ENCODE results near the gene PHKB.
"Not testable (repeated sequence)": the region's sequence is repeated elsewhere in the genome, so short reads cannot be mapped to it uniquely, and the experiment has no call there.

PHKB gene

DNA sequence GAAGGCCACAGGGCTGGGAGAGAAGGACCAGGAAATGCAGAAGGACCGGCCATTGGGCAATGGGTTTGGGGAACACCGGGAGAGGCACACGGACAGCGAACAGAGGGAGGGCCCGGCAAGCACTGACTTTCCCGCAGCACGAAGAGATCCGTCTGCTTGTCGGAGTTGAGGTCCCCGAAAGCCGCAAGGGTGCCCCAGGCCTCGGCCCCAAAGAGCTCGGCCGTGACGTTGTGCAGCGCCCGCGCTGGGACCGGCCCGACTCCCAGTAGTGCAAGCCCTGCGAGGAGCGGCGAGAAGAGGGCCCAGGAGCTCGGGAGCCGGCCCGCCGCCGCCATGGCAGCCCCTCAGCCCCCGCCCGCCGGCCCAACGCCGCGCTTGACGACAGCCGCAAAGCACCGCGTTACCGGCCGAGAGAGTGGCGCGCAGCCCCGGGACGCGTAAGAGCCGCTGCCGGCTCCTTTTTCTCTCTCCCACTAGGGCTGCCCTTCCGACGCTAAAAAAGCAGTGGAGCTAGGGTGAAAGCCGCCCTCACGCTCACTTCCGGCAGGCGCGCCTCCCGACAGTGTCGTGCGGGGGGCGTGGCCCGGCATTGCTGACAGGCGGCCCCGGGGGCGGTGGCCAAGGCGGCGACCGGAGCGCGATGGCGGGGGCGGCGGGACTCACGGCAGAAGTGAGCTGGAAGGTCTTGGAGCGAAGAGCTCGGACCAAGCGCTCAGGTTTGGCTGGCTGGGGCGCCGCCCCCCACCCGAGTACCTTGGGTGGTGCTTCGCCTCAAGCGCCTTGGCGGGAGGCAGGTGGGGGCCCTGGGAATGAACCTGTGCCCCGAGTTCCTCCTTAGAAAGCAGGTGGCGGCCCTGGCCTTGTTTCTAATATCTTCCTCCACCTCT, at the start of gene PHKB, which contains the start of gene ITFG1:
Gene PHKB, plus strand, starts transcription at position 621 of the 887 bp plus-strand sequence. Its CDS starts 20 bp downstream, at position 641.
Gene ITFG1, minus strand, starts transcription at position 353 of the 887 bp plus-strand sequence. Its CDS starts 18 bp downstream, at position 335.
- peak; percentile 94 for DNase-seq

DNA sequence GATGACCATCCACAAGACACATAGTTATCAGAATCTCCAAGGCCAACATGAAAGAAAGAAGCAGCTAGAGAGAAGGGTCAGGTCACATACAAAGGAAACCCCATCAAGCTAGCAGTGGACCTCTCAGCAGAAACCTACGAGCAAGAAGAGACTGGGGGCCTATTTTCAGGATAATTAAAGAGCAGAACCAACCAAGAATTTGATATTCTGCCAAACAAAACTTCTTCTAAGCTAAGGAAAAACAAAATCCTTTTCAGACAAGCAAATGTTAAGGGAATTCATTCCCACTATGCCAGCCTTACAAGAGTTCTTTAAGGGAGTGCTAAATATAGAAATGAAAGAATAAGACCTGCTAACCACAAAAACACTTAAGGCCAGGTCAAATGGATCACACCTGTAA, 48.1 kb upstream of the PHKB start:
- DNase-seq, result no peak

DNA sequence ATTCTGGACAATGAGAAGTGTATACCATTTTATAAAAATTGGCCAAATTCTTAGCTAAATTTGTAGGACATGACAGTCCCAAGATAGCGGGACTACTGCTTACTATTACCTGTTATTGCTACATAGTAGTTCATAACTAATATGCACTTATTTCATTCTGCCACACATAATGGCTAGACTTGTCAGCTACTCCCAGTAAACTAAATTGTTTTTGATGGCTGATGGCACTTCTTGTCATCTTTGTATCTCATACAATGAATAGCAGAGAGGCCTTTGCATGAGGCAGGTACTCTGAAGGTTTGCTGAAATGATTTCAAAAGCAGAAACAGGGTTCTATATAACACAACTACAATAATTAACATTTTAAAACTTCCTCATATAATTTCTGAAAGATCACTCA, 44.3 kb upstream of the PHKB start:
- no peak for DNase-seq

DNA sequence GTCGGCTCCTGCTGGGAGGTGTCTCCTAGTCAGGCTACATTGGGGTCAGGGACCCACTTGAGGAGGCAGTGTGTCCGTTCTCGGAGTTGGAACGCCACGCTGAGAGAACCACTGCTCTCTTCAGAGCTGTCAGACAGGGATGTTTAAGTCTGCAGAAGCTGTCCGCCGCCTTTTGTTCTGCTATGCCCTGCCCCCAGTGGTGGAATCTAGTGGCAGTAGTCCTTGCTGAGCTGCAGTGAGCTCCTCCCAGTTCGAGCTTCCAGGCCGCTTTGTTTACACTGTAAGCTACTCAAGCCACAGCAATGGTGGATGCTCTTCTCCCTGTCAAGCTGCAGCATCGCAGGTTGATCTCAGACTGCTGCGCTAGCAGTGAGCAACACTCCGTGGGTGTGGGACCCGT, 36.3 kb upstream of the PHKB start:
- DNase-seq, result no peak

DNA sequence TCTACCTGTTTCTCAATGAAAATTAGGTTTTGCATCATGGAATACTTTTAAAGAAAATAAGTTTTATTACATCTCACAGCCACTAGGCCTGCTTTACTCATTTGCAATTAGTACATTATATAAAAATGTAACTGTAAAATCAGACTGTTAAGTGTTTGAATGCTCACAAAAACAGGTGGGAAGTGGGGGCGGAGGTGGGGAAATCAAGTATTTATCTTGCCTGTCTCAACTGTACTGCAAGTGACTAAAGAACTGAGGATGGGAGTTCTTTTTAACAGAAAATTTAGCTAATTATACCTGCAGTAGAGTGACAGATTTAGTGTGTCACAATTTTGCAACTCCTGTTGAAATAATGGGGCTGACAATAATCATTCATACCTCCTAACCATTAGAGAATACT, 34.3 kb upstream of the PHKB start:
- DNase-seq, result no peak

DNA sequence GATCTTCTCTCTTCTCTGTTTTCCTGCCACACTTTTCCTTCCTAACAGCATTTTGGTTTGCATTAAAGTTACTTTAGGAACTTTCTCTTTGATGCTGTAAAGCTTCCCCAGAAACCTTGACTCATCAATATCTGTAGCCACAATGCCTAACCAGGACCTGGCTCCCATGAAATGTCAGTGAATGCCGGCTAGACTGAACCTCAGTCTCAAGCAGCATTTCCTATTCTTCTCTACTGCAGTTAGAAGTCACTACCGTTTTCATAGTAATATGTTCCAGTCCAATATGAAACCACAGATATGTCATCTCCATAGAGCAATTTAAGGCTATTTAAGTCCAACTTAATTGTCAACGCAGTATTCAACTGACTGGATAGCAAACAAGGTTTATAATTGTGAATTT, 29.2 kb upstream of the PHKB start:
- no peak for DNase-seq

DNA sequence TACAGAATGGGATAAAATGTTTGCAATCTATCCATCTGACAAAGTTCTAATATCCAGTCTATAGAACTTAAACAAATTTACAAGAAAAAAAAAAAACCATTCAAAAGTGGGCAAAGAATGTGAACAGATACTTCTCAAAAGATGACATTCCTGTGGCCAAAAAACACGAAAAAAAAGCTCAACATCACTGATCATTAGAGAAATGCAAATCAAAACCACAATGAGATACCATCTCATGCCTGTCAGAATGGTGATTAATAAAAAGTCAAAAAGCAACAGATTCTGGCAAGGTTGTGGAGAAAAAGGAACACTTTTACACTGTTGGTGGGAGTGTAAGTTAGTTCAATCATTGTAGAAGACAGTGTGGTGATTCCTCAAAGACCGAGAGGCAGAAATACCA, 26.9 kb upstream of the PHKB start:
- DNase-seq, result not testable (repeated sequence)

DNA sequence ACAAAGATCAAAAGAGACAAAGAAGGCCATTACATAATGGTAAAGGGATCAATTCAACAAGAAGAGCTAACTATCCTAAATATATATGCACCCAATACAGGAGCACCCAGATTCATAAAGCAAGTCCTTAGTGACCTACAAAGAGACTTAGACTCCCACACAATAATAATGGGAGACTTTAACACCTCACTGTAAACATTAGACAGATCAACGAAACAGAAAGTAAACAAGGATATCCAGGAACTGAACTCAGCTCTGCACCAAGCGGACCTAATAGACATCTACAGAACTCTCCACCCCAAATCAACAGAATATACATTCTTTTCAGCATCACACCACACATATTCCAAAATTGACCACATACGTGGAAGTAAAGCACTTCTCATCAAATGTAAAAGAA, 21.1 kb upstream of the PHKB start:
- DNase-seq, result not testable (repeated sequence)

DNA sequence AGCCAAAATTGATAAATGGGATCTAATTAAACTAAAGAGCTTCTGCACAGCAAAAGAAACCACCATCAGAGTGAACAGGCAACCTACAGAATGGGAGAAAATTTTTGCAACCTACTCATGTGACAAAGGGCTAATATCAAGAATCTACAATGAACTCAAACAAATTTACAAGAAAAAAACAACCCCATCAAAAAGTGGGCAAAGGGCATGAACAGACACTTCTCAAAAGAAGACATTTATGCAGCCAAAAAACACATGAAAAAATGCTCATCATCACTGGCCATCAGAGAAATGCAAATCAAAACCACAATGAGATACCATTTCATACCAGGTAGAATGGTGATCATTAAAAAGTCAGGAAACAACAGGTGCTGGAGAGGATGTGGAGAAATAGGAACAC, 18.2 kb upstream of the PHKB start:
- not testable (repeated sequence) for DNase-seq

DNA sequence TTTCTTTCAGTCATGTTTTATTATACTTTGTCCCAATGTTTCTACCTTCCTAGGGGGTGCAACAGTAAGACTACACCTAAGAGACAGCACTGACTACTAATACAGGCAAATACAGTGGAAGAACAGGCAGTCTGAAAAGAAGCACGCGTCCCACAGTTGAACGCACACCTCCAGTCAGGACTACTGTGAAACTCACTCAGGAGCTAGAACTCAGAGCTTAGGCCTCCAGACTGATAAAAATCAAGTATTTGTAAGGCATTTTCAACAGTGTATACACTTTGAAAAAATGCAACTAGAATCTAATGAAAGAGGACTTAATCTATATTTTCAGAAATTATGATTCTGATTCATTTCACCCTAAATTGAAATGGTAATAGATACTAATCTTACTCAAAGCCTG, 14.7 kb upstream of the PHKB start:
- DNase-seq, result no peak

DNA sequence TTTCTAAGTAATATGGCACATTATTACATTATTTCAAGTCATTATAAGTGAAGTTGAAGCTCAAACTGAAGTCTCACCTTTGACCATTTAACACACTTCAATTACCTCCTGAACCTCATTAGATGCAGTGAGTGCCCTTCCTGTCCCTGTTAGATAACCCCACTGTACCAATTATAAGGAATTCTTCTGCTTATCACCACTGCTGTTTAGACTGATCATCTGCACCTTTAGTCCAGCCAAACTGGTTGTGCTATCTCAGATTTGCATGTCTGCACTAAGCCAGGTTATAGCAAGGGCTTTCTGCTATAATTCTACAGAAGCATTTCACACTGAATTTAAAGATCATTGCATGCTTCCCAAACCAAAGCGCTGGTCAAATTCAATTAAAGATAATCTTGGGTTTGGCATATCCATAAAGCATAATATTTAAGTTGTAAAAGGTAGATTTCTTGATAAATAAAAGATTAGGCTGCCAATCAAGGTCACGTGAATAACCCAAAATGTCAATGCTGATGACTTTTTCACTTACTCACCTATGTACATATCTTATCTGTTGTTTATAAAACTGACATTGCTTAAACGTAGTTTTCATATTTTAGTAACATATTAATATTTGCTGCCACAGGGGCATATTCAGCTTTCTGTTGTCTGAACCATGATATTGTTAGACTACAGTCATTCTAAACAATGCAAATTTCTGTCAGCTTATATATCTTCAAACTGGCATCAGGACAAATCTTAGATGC, 12.1 kb upstream of the PHKB start:
- no peak for DNase-seq

DNA sequence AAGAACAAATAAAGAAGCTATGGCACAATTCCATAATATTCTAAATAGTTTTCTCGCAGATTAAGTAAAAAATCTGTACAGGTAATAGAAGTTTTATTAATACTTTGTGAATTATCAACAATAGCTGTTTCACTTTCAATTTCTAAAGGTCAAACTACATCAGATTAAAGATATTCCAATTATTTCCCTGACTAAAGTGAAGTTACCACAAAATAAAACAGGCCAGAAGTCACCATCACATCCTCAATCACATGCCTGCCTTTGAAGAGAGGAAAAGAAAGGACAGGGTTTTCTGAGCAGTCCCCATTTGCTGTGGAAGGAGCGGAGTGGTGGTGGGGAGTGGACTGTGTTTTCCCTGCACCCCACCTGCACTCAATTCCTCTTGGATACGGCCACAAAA, 11.3 kb upstream of the PHKB start:
- DNase-seq, result no peak

DNA sequence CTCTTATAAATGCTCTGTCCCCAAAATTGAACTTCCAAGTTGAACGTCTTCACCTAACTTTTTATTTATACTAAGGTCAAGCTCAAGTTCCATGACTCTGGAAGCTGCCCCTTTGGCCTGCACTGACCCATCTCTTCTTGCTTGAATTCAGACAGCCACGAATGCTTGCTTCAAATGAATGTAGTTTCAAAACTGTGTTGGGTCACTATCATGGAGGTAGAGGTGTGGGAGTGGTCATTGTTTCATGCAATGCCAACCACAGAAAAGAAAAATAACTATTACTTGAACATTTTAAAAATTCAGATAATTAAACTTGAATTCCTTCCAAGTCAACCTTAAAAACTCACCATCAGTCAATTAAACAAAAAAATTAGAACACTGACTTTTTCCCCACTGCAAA, 2.8 kb upstream of the PHKB start:
- DNase-seq, result no peak

DNA sequence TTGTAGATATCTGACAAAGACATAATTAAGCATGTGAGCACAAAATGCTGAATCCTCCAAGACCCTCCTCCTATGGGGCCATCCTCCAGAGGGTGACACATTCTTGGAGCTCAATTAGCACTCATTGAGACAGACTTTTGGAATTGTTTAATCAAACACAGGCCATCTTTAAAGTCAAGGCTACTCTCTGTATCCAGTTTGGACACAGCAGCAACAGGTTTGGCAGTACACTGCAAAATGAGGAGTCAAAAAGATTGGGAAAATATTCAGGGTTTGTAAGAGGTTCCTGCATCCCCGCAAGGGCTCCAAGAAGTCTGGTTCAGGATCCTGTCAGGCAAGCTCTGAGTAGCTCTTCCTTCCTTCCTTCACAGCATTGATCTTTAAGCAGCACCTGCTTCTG, 1.5 kb upstream of the PHKB start:
- no peak for DNase-seq

DNA sequence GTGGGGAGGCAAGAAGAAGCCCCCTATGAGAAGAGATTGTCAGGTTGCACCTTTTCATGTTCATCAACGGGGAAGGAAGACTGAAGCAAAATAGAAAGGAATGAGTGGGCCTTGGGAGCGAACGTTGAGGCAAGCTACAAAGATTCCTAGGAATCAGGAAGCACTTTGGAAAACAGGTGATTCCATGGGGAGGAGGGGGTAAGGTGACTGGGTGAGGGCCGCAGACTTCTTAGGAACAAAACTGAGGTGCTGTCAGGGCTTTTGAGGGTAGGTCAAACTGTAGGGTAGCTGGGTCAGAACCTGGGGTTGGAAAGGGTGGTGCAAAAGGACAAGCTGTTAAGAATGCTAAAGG, 796 bp upstream of the PHKB start:
- no peak for DNase-seq

DNA sequence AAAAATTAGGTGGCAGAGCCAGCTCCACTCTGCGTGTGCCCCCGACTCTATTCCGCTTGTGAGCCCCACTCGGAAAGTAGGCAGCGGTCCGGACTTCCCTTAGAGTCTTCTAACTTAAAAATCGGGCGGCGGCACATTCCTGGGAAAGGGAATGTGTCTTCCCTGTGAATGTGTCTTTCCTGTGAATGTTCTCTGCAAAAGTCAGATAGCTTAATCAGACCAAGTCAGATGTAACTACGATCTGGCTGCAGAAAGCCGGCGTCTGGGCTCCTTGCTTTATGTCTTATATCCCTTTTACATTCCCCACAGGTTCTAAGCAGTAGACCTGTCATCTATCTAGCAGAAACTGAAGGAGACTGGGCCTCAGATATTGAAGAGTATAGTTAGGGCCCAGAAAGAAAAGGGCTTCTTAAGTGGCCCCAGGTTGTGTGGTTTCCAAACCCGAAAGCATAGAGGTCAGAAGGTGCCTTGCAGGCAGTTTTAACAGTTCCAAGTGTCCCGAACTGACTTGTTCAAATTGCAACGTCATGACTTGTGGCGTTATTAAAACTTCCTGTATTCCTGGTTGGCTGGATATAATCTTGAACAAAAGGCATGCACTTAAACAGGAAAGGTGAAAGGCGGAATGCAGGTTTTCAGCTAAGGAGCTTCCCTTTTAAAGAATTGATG, 601 bp downstream of the PHKB start:
- no peak for DNase-seq

DNA sequence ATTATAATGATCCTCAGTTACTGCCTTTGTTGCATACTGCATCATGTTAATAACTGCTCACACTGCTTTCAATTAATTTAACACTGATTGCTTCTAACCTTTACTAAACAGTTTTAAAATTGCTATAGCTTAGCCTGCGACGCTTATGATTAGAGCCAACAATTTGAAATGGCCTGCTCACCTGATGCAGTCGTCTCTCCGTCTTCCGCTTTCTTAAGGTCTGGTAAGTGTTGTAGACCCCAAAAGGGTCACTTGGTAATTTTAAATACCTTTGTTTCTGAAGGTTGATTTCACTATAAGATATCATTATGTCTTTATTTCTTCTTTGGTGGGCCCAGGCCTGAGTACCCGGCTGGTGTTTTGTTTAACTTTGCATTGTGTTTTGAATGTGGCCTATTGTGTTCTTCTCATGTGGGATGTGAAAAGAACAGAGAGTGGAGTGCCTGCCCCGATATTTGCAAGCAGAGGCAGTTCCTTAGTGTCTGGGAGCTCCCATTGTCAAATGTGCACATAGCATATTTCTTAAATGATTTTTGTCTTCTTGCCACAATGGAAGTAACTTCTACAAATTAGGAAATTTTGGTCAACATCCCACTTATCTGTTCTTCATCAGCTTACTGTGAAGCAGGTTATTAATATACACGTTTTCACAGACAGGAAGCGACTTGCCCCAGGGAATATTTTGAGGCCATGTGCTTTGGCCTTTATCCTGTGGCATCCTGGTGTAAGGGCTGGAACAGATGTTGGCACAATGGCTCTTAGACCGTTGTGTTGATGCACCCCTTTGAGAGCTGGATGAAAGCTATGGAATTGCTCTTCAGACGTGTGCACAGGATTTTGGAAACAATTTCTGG, 2.9 kb downstream of the PHKB start:
- no peak for DNase-seq

DNA sequence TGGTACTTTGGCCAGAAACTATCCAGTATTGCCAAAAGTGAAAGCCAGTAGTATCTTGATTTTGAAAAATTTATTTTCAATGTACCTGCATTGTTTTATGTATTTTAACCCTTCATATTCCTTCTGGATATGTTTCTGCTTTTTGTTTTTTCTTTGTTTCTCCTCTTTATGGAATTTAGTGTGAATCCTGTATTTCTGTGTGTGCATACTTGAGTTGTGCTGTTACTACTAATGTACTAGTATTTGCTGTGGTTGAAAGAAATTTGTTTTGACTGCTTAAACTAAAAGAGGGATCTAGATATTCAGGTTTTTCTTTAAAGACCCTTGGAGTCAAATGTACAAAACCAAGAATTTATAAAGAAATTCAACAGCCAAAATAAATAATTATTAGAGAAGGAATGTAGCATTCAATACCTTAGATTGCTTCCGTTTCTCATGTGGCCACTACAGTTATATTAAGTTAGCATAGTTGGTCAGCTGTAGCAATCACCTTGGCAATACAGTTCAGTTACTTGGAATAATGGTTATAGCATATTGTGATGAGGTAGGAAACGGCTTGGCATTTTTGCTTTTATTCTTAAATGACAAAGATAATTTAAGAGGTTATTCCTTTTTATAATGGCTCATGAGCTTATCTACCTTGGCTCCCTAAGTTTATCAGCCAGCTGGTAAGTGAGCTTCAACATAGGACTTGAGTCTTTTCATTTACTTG, 4.9 kb downstream of the PHKB start:
- DNase-seq, result no peak

DNA sequence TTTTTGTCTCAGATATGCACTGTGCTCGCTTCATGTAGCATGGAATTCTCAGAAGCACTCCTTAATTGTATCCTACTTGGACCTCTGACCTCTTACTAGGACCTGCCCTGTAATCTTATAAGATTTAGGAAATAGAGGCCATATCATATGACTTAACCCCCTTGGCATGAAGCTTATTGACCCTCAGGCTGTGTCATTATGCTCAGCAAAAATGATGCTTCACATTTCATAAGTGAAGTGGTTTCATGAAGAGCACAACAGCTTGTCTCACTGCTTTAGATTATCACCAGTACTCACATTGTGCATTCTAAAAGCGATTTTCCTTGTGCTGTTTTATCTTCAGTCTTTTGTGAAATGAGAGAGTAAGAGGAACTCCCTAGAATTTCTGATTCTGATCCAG, 6.4 kb downstream of the PHKB start:
- DNase-seq, result no peak

DNA sequence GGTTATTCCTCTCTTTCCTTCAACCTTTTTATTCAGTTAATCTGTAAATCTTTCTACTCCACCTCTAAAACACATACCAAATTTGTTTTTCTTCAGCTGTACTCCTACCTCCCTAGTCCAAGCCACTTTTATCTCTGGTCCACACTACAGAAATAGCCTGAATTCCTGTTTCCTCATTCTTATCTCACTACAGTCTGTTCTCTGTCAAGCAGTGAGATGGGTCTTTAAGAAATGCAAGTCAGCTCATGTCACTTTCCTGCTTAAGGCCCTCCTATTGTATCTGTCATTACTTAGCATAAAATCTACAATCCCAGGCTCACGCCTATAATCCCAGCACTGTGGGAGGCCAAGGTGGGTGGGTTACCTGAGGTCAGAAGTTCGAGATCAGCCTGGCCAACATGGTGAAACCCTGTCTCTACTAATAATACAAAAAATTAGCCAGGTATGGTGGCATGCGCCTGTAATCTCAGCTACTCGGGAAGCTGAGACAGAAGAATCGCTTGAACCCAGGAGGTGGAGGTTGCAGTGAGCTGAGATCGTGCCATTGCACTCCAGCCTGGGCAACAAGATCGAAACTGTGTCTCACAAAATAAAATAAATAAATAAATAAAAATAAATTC, 7.0 kb downstream of the PHKB start:
- DNase-seq, result not testable (repeated sequence)

DNA sequence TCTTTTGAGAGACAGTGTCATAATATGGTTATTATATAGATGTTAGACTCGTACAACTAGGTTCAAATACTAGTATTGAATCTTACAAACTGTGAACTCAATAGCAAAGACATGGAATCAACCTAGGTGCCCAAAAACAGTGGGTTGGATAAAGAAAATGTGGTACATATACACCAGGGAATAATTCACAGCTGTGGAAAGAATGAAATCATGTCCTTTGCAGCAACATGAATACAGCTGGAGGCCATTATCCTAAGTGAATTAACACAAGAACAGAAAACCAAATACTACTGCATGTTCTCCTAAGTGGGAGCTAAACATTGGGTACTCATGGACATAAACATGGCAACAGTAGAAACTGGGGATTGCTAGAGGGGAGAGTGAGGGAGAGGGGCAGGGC, 8.1 kb downstream of the PHKB start:
- no peak for DNase-seq

DNA sequence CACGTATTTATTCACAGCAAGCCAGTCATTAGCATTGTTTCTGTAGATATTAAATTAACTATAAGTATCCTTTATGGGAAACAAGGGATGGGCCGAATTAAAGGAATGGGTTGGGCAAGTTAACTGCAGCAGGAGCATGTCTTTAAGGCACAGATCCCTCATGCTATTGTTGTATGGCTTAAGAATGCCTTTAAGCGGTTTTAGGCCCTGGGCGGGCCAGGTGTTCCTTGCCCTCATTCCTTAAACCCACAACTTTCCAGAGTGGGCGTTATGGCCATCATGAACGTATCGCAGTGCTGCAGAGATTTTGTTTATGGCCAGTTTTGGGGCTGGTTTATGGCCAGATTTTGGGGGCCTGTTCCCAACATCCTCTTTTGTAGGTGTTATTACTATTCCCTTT, 9.1 kb downstream of the PHKB start:
- DNase-seq, result no peak

All from left hindlimb (tissue), 1 donor.